GM19025 (cell line): Measurements from ENCODE around the gene TMEM95.

ENCODE experiments used
- ATAC-seq: cut with Tn5 transposase; IDR thresholded peaks from one replicate; pipeline ENCODE4 v1.9.1; 2021; ENCODE audit warnings: mild to moderate bottlenecking, low read depth, moderate library complexity; ENCODE audit not compliant: unreplicated experiment

The TMEM95 gene

GRCh38 chr17:7403043-7403726 lies 48.2 kb downstream of the TMEM95 start:
- ATAC-seq = no peak

GRCh38 chr17:7403727-7403976 lies 48.7 kb downstream of the TMEM95 start:
- ATAC-seq = no peak

GRCh38 chr17:7403977-7404736 lies 49.2 kb downstream of the TMEM95 start, which contains the start of gene TMEM256:
TSS of gene TMEM256 (minus strand) at chr17:7404097. CDS start at chr17:7404084, 13 bp downstream.
- ATAC-seq = peak; percentile 93

GRCh38 chr17:7404737-7405349 lies 49.9 kb downstream of the TMEM95 start:
- peak; percentile 6 for ATAC-seq

GRCh38 chr17:7405350-7406234 lies 50.6 kb downstream of the TMEM95 start:
- ATAC-seq = no peak

- no peak for ATAC-seq
Observed at GRCh38 chr17:7406235-7406825, 51.4 kb downstream of the TMEM95 start.
